ENCODE measurements around the gene ATG7.

DNA sequence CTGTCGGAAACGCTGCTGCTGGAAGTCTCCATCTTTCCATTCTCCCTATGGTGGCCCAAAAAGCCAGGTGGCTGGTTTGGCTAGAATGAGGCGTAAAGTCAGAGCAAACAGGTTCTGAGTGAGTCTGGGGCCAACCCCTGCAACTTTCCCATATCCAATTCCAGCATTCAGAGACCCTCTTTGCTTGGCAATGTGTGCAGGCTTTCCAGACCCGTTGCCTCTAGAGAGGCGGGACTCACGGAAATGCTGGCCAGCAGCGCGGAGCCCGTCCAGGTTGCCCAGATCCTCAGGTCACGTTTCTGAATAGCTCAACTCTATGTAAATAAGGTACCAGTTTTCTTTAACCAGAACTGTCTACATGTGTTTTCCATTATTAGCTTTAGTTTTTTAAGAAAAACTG lies 303.5 kb downstream of the ATG7 start:
- TF ChIP-seq, protein P1, sequence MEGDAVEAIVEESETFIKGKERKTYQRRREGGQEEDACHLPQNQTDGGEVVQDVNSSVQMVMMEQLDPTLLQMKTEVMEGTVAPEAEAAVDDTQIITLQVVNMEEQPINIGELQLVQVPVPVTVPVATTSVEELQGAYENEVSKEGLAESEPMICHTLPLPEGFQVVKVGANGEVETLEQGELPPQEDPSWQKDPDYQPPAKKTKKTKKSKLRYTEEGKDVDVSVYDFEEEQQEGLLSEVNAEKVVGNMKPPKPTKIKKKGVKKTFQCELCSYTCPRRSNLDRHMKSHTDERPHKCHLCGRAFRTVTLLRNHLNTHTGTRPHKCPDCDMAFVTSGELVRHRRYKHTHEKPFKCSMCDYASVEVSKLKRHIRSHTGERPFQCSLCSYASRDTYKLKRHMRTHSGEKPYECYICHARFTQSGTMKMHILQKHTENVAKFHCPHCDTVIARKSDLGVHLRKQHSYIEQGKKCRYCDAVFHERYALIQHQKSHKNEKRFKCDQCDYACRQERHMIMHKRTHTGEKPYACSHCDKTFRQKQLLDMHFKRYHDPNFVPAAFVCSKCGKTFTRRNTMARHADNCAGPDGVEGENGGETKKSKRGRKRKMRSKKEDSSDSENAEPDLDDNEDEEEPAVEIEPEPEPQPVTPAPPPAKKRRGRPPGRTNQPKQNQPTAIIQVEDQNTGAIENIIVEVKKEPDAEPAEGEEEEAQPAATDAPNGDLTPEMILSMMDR (IDR thresholded peaks at IDR 0.05 in 2 of 3, conservative IDR thresholded peaks at IDR 0.05 in 1 of 3; ENCODE audit: borderline replicate concordance in 1 of 3, insufficient read depth in 1 of 3, low read depth in 2 of 3, low read length in 2 of 3): no peak
- no peak for TF ChIP-seq POLR2A (IDR thresholded peaks at IDR 0.05; ENCODE audit: borderline replicate concordance, extremely low read depth, insufficient read depth, insufficient read length)

Data from HCT116 (cell line).